ENCODE data around the gene ZHX3.

GRCh38 chr20:41277049-41277448 is 40.5 kb downstream of the ZHX3 start:
- TF ChIP-seq, protein P1, sequence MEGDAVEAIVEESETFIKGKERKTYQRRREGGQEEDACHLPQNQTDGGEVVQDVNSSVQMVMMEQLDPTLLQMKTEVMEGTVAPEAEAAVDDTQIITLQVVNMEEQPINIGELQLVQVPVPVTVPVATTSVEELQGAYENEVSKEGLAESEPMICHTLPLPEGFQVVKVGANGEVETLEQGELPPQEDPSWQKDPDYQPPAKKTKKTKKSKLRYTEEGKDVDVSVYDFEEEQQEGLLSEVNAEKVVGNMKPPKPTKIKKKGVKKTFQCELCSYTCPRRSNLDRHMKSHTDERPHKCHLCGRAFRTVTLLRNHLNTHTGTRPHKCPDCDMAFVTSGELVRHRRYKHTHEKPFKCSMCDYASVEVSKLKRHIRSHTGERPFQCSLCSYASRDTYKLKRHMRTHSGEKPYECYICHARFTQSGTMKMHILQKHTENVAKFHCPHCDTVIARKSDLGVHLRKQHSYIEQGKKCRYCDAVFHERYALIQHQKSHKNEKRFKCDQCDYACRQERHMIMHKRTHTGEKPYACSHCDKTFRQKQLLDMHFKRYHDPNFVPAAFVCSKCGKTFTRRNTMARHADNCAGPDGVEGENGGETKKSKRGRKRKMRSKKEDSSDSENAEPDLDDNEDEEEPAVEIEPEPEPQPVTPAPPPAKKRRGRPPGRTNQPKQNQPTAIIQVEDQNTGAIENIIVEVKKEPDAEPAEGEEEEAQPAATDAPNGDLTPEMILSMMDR (IDR thresholded peaks at IDR 0.05; ENCODE audit: low read depth, low read length): no peak
- no peak for TF ChIP-seq POLR2A (IDR thresholded peaks at IDR 0.05; ENCODE audit: extremely low read depth, insufficient read length)
